GM18505 (cell line): ENCODE measurements around the gene CCDC87.

Source experiments
- ATAC-seq: cut with Tn5 transposase; IDR thresholded peaks from one replicate; pipeline ENCODE4 v1.9.1; 2021; ENCODE audit not compliant: unreplicated experiment
- POLR2A ChIP-seq: IDR thresholded peaks from 4 replicates; pipeline ENCODE4 v1.6.1; 2011; ENCODE audit warnings: borderline replicate concordance; ENCODE audit not compliant: insufficient read depth, insufficient read length; ENCODE audit errors: extremely low read depth

The CCDC87 gene

GRCh38 chr11:66581261-66581660 is 11.6 kb downstream of the CCDC87 start:
- TF ChIP-seq POLR2A = no peak
- ATAC-seq = no peak

GRCh38 chr11:66580803-66581202 is 12.1 kb downstream of the CCDC87 start:
- no peak for ATAC-seq
- no peak for TF ChIP-seq POLR2A

- TF ChIP-seq POLR2A = no peak
- no peak for ATAC-seq
These were observed 13.8 kb downstream of the CCDC87 start for GRCh38 chr11:66579017-66579606.

- no peak for TF ChIP-seq POLR2A
- no peak for ATAC-seq
These were observed 22.0 kb downstream of the CCDC87 start for GRCh38 chr11:66570850-66571180.

GRCh38 chr11:66570079-66570849 is 22.6 kb downstream of the CCDC87 start:
- TF ChIP-seq POLR2A = no peak
- no peak for ATAC-seq

GRCh38 chr11:66569076-66569475 is 23.8 kb downstream of the CCDC87 start:
- no peak for TF ChIP-seq POLR2A
- no peak for ATAC-seq

GRCh38 chr11:66568124-66568916 is 24.5 kb downstream of the CCDC87 start, which contains the start of gene CTSF:
Gene CTSF (minus strand): TSS chr11:66568606. CDS start chr11:66568486, 120 bp downstream.
- ATAC-seq = no peak
- TF ChIP-seq POLR2A = no peak

- TF ChIP-seq POLR2A = no peak
- no peak for ATAC-seq
These were observed 25.1 kb downstream of the CCDC87 start for GRCh38 chr11:66567787-66568123.

GRCh38 chr11:66566221-66566620 is 26.6 kb downstream of the CCDC87 start:
- ATAC-seq = no peak
- TF ChIP-seq POLR2A = no peak

GRCh38 chr11:66564984-66565383 is 27.9 kb downstream of the CCDC87 start:
- no peak for TF ChIP-seq POLR2A
- no peak for ATAC-seq

- ATAC-seq = no peak
- no peak for TF ChIP-seq POLR2A
These were observed 28.3 kb downstream of the CCDC87 start for GRCh38 chr11:66564538-66564937.

- no peak for TF ChIP-seq POLR2A
- no peak for ATAC-seq
These were observed 29.0 kb downstream of the CCDC87 start for GRCh38 chr11:66563832-66564231.

- TF ChIP-seq POLR2A = no peak
- ATAC-seq = no peak
These were observed 29.8 kb downstream of the CCDC87 start for GRCh38 chr11:66562907-66563583.
